ENCODE data around the gene GALNT15. TPM values are rescaled to one million over a fixed set of nuclear protein-coding genes. Genes with fewer than 3 reads are reported as not detected.

Gene GALNT15
- total RNA-seq, 1 donor from 2014 or later, result 0.08 TPM

GRCh38 chr3:16219777-16220176 is 45.3 kb downstream of the GALNT15 start:
- Mint-ChIP-seq H3K27ac (ENCODE audit: unreplicated experiment) (no peak overlapping the region), H3K4me3 (ENCODE audit: unreplicated experiment) (no peak overlapping the region), H3K27me3 (ENCODE audit: unreplicated experiment) (no peaks in the 10 kb centered on the region), H3K4me1 (ENCODE audit: unreplicated experiment) (no peaks in the 10 kb centered on the region), H3K36me3 (ENCODE audit: low read depth, unreplicated experiment) (no peaks in the 10 kb centered on the region), H3K9me3 (ENCODE audit: unreplicated experiment) (no peaks in the 10 kb centered on the region)
- TF ChIP-seq CTCF (IDR thresholded peaks at IDR 0.05; ENCODE audit: unreplicated experiment), result no peak
- no peak for DNase-seq (ENCODE audit: low spot score)

- Mint-ChIP-seq H3K9me3 (ENCODE audit: unreplicated experiment) (no peaks in the 10 kb centered on the region), H3K27me3 (ENCODE audit: unreplicated experiment) (no peaks in the 10 kb centered on the region), H3K27ac (ENCODE audit: unreplicated experiment) (no peak overlapping the region), H3K36me3 (ENCODE audit: low read depth, unreplicated experiment) (no peaks in the 10 kb centered on the region), H3K4me3 (ENCODE audit: unreplicated experiment) (no peak overlapping the region), H3K4me1 (ENCODE audit: unreplicated experiment) (no peaks in the 10 kb centered on the region)
- DNase-seq (ENCODE audit: low spot score), result no peak
- no peak for TF ChIP-seq CTCF (IDR thresholded peaks at IDR 0.05; ENCODE audit: unreplicated experiment)
Measured at GRCh38 chr3:16221990-16222389, 47.5 kb downstream of the GALNT15 start.

GRCh38 chr3:16222547-16222946 is 48.1 kb downstream of the GALNT15 start:
- DNase-seq (ENCODE audit: low spot score), result no peak
- Mint-ChIP-seq H3K4me1 (ENCODE audit: unreplicated experiment) (no peaks in the 10 kb centered on the region), H3K4me3 (ENCODE audit: unreplicated experiment) (no peak overlapping the region), H3K27me3 (ENCODE audit: unreplicated experiment) (no peaks in the 10 kb centered on the region), H3K27ac (ENCODE audit: unreplicated experiment) (no peak overlapping the region), H3K36me3 (ENCODE audit: low read depth, unreplicated experiment) (no peaks in the 10 kb centered on the region), H3K9me3 (ENCODE audit: unreplicated experiment) (no peaks in the 10 kb centered on the region)
- no peak for TF ChIP-seq CTCF (IDR thresholded peaks at IDR 0.05; ENCODE audit: unreplicated experiment)

- Mint-ChIP-seq H3K4me1 (ENCODE audit: unreplicated experiment) (no peaks in the 10 kb centered on the region), H3K27ac (ENCODE audit: unreplicated experiment) (no peak overlapping the region), H3K27me3 (ENCODE audit: unreplicated experiment) (no peaks in the 10 kb centered on the region), H3K4me3 (ENCODE audit: unreplicated experiment) (no peak overlapping the region), H3K36me3 (ENCODE audit: low read depth, unreplicated experiment) (no peaks in the 10 kb centered on the region), H3K9me3 (ENCODE audit: unreplicated experiment) (no peaks in the 10 kb centered on the region)
- no peak for TF ChIP-seq CTCF (IDR thresholded peaks at IDR 0.05; ENCODE audit: unreplicated experiment)
- DNase-seq (ENCODE audit: low spot score), result no peak
Measured at GRCh38 chr3:16224325-16224724, 49.8 kb downstream of the GALNT15 start.

GRCh38 chr3:16227566-16227965 is 53.1 kb downstream of the GALNT15 start:
- DNase-seq (ENCODE audit: low spot score), result no peak
- no peaks in the 10 kb centered on the region for H3K4me1 Mint-ChIP-seq (ENCODE audit: unreplicated experiment)
- H3K27me3 Mint-ChIP-seq (ENCODE audit: unreplicated experiment), result peaks cover 3% of the 10 kb centered on the region
- H3K36me3 Mint-ChIP-seq (ENCODE audit: low read depth, unreplicated experiment), result no peaks in the 10 kb centered on the region
- TF ChIP-seq CTCF (IDR thresholded peaks at IDR 0.05; ENCODE audit: unreplicated experiment), result no peak
- H3K9me3 Mint-ChIP-seq (ENCODE audit: unreplicated experiment), result no peaks in the 10 kb centered on the region
- H3K27ac Mint-ChIP-seq (ENCODE audit: unreplicated experiment), result no peak overlapping the region
- H3K4me3 Mint-ChIP-seq (ENCODE audit: unreplicated experiment), result no peak overlapping the region

All from endothelial cell (in vitro differentiated cells).